GM19023 (cell line): ENCODE results near the gene POLR2C.
"Not testable (repeated sequence)": the region's sequence is repeated elsewhere in the genome, so short reads cannot be mapped to it uniquely, and the experiment has no call there.

Source experiments
- ATAC-seq: cut with Tn5 transposase; IDR thresholded peaks from one replicate; pipeline ENCODE4 v1.9.1; 2021; ENCODE audit warnings: mild to moderate bottlenecking, moderate library complexity; ENCODE audit not compliant: unreplicated experiment

POLR2C gene

GRCh38 chr16:57462209-57462977, at the start of gene POLR2C:
POLR2C (plus strand) TSS chr16:57462679; CDS start chr16:57462725, 46 bp downstream.
- ATAC-seq = peak; percentile 92

GRCh38 chr16:57413301-57413730, 49.2 kb upstream of the POLR2C start:
- ATAC-seq = peak; percentile 55

- no peak for ATAC-seq
Measured at GRCh38 chr16:57413733-57414132, 48.7 kb upstream of the POLR2C start.

DNA sequence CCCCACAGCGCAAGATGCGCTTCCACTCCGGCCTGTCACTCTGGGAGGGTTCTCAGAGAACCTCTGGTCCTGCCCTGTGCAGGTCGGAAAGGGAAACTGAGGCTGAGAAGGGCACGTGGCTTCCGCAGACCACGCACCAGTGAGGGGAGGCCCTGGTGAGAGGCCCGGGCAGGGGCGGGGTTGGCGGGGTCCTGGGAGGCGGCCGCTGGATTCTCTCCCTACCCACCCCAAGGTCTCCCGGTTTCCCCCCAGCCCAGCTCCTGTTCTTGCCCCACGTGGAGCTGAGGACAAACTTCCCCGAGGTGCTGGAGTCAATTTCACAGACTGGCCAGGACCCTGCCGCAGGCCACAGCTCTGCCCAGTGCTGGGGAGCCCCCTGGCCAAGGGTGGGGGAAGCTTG, 46.4 kb upstream of the POLR2C start:
- no peak for ATAC-seq

DNA sequence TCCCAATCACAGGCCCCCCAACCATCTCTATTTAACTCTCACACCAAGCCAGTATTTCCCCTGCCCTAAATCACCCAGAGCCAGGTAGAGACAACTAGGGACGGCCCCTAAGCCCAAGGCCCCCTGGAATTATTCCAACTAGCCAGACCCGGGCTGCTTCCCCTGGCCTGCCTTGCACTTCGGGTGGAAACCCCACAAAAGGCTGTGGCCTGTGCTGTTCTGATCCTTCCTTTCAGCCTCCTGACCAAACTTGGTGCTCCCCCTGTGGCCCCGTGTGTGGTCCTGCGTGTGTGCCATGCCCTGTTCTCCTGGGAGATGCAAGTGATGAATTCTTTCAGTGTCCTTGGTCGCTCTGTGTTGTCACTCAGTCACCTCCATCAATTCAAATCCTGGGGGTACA, 43.0 kb upstream of the POLR2C start:
- ATAC-seq = no peak

DNA sequence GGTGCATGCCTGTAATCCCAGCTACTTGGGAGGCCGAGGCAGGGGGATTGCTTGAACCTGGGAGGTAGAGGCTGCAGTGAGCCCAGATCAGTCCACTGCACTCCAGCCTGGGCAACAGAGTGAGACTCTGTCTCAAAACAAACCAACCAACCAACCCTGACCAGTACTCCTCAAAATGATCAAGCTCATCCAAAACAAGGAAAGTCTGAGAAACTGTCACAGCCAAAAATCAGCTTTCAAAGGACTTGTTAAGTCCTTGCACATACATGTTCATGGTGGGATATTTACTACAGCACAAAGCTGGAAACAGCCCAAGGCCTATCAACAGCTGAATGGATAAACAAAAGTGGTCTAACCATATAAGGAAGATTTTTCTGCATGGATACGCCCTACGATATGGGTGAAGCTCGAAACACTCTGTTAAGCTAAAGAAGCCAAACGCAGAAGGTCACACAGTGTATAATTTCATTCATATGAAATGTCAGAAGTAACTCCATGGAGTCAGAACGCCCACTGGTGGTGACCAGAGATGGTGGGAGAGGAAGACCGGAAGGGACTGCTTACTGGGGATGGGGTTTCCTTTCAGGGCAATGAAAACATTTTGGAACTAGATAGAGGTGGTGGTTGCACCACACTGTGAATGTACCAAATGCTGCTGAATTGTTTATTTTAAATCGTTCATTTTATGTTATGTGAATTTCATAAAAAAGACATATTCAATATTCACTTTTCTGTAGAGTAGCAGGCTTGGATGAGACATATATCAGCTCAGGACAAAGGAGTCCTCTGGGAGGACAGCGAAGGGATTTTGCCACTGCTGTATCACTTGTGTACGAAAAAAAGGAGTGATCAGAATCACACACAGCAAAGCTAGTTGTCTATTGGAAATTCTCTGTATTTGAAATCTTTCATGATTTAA, 40.2 kb upstream of the POLR2C start:
- no peak for ATAC-seq

DNA sequence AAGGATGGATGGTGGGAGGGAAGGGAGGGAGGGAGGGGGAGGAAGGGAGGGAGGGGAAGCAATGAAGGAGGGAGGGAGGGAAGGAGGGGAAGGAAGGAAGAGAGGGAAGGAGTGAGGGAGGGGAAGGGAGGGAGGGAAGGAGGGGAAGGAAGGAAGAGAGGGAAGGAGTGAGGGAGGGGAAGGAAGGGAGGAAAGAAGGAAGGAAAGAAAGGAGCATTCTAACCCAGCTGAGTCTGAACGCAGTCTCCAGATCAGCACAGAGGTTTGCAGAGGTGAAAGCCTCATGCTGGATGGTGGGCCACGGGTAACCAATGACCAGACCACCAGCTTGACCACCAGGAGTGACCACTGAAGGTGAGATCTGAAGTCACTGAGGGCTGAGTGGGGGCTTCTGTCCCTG, 39.3 kb upstream of the POLR2C start:
- no peak for ATAC-seq

DNA sequence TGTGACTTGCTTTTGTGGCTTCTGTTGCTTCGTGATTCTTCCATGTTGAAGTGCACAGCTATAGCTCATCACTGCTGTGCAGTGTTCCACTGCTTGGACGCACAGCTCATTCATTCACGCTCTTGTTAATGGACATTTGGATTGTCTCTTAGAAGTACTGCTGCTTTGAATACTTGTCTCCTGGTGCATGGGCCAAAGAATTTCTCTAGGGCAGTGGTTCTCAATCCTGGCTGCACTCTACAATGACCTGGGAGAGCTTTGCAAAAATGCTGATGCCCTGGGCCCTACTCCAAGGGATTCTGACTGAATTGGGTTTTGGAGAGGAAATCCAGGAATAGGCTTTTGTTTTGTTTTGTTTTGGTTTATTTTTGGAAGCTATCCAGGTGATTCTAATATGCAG, 37.9 kb upstream of the POLR2C start:
- ATAC-seq = no peak

DNA sequence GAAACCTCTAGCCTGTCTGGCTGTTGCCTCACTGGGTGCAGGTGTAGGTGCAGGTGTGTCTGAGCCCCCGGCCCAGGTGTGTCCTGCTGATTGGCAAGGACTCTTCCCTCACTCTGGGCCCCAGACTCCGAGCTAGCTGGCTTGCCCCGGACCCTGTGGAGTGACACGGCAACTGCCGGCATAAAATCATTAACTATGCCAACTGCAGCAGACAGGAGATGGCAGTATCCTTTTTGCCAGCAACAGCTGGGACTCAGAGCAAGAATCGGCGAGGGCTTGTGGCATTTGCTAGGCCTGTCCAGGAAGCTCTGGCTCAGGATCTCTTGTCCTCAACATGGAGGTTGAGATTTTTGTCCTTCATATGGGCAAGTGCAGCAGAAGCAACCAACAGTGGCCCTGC, 36.1 kb upstream of the POLR2C start:
- ATAC-seq = no peak

DNA sequence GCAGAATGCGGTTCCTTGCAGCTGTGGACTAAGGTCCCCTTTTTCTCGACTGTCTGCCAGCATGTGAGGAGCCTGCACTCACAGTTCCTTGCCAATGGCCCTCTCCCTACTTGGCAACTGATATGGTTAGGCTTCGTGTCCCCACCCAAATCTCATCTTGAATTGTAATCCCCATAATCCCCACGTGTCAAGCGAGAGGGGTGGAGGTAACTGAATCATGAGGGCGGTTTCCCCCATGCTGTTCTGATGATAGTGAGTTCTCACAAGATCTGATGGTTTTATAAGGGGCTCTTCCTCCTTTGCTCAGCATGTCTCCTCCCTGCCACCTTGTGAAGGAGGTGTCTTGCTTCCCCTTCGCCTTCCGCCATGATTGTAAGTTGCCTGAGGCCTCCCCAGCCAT, 35.2 kb upstream of the POLR2C start:
- ATAC-seq = no peak

DNA sequence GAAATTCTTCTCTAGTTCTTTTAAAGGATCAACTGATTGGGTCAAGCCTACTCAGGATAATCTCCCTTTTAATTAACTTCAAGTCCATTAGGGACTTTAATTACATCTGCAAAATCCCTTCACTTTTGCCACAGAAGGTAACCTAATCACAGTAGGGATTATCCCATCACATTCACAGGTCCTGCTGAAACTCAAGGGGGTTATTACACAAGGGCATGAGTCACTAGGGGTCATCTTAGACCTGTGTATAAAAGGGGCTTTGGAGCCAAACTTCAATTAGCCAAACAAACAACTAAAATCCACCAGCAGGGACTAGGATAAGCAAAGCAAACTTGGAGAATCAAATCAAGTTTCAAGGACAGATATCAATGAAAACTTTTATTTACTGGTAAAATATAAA, 34.7 kb upstream of the POLR2C start:
- no peak for ATAC-seq

- no peak for ATAC-seq
Measured at GRCh38 chr16:57430955-57431354, 31.5 kb upstream of the POLR2C start.

GRCh38 chr16:57432505-57432904, 30.0 kb upstream of the POLR2C start:
- no peak for ATAC-seq

DNA sequence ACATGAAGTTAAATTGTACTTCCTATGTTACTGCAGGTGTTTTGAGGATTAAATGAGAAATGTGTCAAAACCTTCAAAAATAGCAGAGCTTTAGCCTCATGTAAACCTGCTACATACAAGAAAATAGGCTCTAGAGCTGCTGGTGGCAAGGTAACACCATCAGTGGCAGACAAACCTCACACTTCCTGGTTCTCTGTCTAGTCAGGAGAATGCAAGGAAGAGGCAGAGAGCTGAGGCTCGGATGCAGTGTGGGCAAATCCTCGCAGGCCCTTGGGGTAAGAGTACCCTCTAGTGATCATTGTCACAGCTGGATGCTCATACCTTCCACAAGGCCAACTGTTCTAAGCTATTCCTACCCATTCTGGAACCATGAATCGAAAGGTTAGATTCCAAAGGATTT, 29.5 kb upstream of the POLR2C start:
- no peak for ATAC-seq

DNA sequence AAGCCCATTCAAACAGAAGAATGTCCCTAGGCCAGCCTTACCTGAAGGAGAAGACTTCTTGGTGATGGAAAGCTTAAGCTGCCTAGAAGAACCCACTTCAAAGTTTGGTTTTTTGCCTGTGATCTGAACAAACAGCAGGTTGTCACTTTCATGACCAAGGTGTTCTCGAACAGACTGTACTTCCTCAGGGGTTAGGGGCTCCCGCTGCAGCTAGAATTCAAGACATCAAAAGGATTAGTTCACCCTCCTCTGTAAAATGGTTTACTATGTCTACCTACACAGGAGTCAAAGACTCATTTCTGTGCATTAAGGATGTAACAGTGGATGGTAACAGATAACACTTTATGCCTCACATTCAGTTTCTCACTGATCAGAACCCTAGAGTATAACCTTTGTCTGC, 28.5 kb upstream of the POLR2C start:
- no peak for ATAC-seq

DNA sequence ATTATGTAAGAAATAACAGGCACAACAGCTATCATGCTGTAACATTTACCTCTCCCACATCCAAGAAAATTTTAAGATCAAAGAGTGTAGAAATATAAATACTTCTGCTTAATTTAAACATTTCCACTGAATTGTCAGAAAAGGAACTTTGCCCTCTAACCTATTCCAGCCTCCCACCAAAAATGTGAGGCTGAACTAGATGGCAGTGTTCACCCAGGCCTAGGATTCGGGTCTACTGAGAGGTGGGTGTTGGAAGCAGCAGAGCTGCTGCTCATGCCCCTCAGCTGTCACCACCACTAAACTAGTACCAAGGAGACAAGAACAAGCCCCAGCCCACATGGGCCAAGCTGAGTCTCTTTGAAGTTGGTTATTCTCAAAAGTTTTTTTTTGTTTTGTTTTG, 26.6 kb upstream of the POLR2C start:
- no peak for ATAC-seq

- ATAC-seq = not testable (repeated sequence)
Measured at GRCh38 chr16:57439947-57440346, 22.5 kb upstream of the POLR2C start.

DNA sequence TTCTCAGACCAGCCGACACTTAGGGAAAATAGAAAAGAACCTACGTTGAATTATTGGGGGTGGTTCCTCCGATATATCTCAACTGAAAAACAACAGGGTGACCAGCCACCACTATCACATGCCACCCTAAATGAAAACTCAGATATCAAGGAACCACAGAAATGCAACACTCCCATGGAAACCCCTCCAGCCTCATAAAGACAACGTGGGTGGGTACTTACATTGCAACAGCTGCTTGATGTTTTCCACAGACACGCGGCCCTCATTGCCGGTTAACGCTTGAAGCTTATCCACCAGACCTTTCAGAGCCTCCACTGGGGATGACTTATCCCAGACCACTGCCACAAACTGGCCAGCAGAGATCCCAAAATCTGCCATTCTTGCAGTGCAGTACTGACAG, 21.9 kb upstream of the POLR2C start:
- ATAC-seq = not testable (repeated sequence)

GRCh38 chr16:57444711-57445110, 17.8 kb upstream of the POLR2C start:
- ATAC-seq = no peak

GRCh38 chr16:57445510-57445909, 17.0 kb upstream of the POLR2C start:
- no peak for ATAC-seq

DNA sequence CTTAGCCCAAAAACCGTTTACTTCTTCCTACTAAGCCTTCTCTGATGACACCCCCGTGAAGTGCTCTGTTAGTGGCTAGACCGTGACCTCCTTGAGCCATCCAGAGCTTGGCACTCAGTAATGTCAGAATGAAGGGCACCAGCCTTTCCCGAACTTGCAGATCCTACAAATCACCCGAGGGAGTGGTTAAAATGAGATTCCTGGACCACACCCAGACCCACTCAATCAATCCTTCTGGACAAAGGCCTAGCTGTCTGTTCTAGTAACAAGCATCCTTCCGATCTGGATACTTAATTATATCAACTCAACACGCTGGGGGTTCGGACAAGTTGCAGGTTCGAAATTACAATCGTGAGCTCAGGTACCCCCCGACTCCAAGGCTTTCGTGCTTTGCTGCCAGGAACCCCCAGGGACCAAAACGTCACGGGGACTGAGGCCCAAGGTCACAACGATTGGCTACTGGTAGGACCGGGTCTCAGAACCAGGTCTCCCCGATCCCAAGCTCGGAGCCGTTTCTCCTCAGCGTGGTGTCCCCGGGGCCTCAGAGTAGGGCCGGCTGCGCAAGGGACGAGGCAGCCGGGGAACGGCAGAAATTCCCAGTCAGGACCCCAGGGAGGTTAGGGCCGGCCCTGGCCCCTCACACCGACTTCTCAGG, 15.8 kb upstream of the POLR2C start:
- peak; percentile 45 for ATAC-seq
